Liver (tissue), 9 donors: ENCODE measurements around the gene ATAD5. TPM values are rescaled to one million over a fixed set of nuclear protein-coding genes. Genes with fewer than 3 reads are reported as not detected.

ENCODE experiments used
- DNase-seq: peaks from one replicate; pipeline ENCODE4 v3.0.0-alpha.2; 2017; ENCODE audit warnings: low spot score
- H3K27ac ChIP-seq, 2 donors: one replicate each; pipeline ENCODE4 v1.7.0; 2013; ENCODE audit warnings: inconsistent platforms in 2 of 2, low read length in 2 of 2, control low read depth in 1 of 2, low read depth in 1 of 2, mild to moderate bottlenecking in 1 of 2
- H3K27me3 ChIP-seq, 4 donors: one replicate each; pipeline versions ENCODE4 v1.6.1 to v1.7.0; 2013; ENCODE audit warnings: low read length in 3 of 4, inconsistent platforms in 1 of 4, mild to moderate bottlenecking in 1 of 4, moderate library complexity in 1 of 4; ENCODE audit not compliant: control insufficient read depth in 4 of 4, insufficient read depth in 4 of 4
- H3K36me3 ChIP-seq, 4 donors: one replicate each; pipeline versions ENCODE4 v1.6.1 to v1.7.0; 2013; ENCODE audit warnings: low read length in 3 of 4, mild to moderate bottlenecking in 3 of 4, low read depth in 1 of 4, moderate library complexity in 1 of 4; ENCODE audit not compliant: control insufficient read depth in 4 of 4, insufficient read depth in 3 of 4
- H3K4me1 ChIP-seq, 4 donors: one replicate each; pipeline versions ENCODE4 v1.6.1 to v1.7.0; 2013; ENCODE audit warnings: low read length in 3 of 4, mild to moderate bottlenecking in 3 of 4, moderate library complexity in 1 of 4; ENCODE audit not compliant: control insufficient read depth in 4 of 4, insufficient read depth in 4 of 4
- H3K4me3 ChIP-seq, 3 donors: one replicate each; pipeline versions ENCODE4 v1.6.1 to v1.7.0; 2013; ENCODE audit warnings: low read length in 3 of 3, control low read depth in 1 of 3, low read depth in 1 of 3, mild to moderate bottlenecking in 1 of 3
- H3K9ac ChIP-seq, 2 donors: one replicate each; pipeline ENCODE4 v1.7.0; 2013; ENCODE audit warnings: low read length in 2 of 2, mild to moderate bottlenecking in 2 of 2, moderate library complexity in 2 of 2, control low read depth in 1 of 2, low read depth in 1 of 2
- H3K9me3 ChIP-seq, 4 donors: one replicate each; pipeline versions ENCODE4 v1.6.1 to v1.7.0; 2013; ENCODE audit warnings: low read length in 3 of 4; ENCODE audit not compliant: control insufficient read depth in 4 of 4
- EGR1 ChIP-seq, 2 donors: IDR thresholded peaks; 2 replicates each; pipeline ENCODE4 v1.6.1; 2016 to 2018; ENCODE audit warnings: antibody characterized with exemption in 2 of 2, low read depth in 2 of 2
- FOXA2 ChIP-seq: IDR thresholded peaks from 2 replicates; pipeline ENCODE4 v1.6.1; 2016; ENCODE audit warnings: antibody characterized with exemption
- GABPA ChIP-seq, 2 donors: IDR thresholded peaks in 1 of 2; conservative IDR thresholded peaks in 1 of 2; 2 replicates each; pipeline ENCODE4 v1.6.1; 2016; ENCODE audit warnings: antibody characterized with exemption in 2 of 2, mild to moderate bottlenecking in 1 of 2, moderate library complexity in 1 of 2
- HNF4A ChIP-seq, 2 donors: conservative IDR thresholded peaks; 2 replicates each; pipeline ENCODE4 v1.6.1; 2016; ENCODE audit warnings: antibody characterized with exemption in 2 of 2, mild to moderate bottlenecking in 2 of 2
- HNF4G ChIP-seq: IDR thresholded peaks from 2 replicates; pipeline ENCODE4 v1.6.1; 2016; ENCODE audit warnings: antibody characterized with exemption
- MAX ChIP-seq: IDR thresholded peaks from 2 replicates; pipeline ENCODE4 v1.6.1; 2016; ENCODE audit warnings: antibody characterized with exemption
- NR2F2 ChIP-seq: IDR thresholded peaks from 2 replicates; pipeline ENCODE4 v1.6.1; 2016; ENCODE audit warnings: antibody characterized with exemption
- RAD21 ChIP-seq, 2 donors: IDR thresholded peaks; 2 replicates each; pipeline ENCODE4 v1.6.1; 2016; ENCODE audit warnings: antibody characterized with exemption in 2 of 2, mild to moderate bottlenecking in 2 of 2
- REST ChIP-seq: IDR thresholded peaks from 2 replicates; pipeline ENCODE4 v1.6.1; 2016; ENCODE audit warnings: antibody characterized with exemption, mild to moderate bottlenecking
- SP1 ChIP-seq: IDR thresholded peaks from 2 replicates; pipeline ENCODE4 v1.6.1; 2018; ENCODE audit warnings: antibody characterized with exemption, mild to moderate bottlenecking
- TAF1 ChIP-seq: conservative IDR thresholded peaks from 2 replicates; pipeline ENCODE4 v1.6.1; 2016; ENCODE audit warnings: antibody characterized with exemption, mild to moderate bottlenecking
- WGBS: extraction: QIAGEN DNeasy Blood & Tissue Kit; methylation state at CpG from one replicate; pipeline ENCODE4 v1.1.7; 2013; 5-methylcytosine and 5-hydroxymethylcytosine counted together
- polyA plus RNA-seq, 2 donors: library from polyadenylated mRNA; stranded (reverse) in 1 of 2; unstranded in 1 of 2; fragments of 200-250 nt in 1 of 2; fragments of >200 nt in 1 of 2; fragmentation: Nextera tagmentation in 1 of 2; extraction: Ambion mirVana in 1 of 2; gene quantifications; one replicate each; pipeline versions ENCODE4 v1.2.1 to v1.2.3, GENCODE V29; 2013 to 2015
- total RNA-seq, 2 donors: library from RNA; depleted of rRNA; stranded (reverse); fragments of >200 nt; gene quantifications; one replicate each; pipeline ENCODE4 v1.2.3, GENCODE V29; 2014
- TF ChIP-seq, protein P1 (sequence below): IDR thresholded peaks from 2 replicates; pipeline ENCODE4 v1.6.1; 2016; ENCODE audit warnings: antibody characterized with exemption
- TF ChIP-seq, protein P2 (sequence below): IDR thresholded peaks from 2 replicates; pipeline ENCODE4 v1.6.1; 2016; ENCODE audit warnings: antibody characterized with exemption
- donor health status: healthy.
- donor health status: healthy.
- donor health status: healthy.
- donor health status: healthy.
- donor health status: healthy.

ATAD5 gene
- total and polyA plus RNA-seq, 4 donors: 0.15 to 10.6 (median 0.52) TPM

- no peak for TF ChIP-seq HNF4A (conservative IDR thresholded peaks at IDR 0.05)
- TF ChIP-seq TAF1: no peak
Measured at GRCh38 chr17:30816165-30816564, 15.6 kb upstream of the ATAD5 start (continued).

DNA sequence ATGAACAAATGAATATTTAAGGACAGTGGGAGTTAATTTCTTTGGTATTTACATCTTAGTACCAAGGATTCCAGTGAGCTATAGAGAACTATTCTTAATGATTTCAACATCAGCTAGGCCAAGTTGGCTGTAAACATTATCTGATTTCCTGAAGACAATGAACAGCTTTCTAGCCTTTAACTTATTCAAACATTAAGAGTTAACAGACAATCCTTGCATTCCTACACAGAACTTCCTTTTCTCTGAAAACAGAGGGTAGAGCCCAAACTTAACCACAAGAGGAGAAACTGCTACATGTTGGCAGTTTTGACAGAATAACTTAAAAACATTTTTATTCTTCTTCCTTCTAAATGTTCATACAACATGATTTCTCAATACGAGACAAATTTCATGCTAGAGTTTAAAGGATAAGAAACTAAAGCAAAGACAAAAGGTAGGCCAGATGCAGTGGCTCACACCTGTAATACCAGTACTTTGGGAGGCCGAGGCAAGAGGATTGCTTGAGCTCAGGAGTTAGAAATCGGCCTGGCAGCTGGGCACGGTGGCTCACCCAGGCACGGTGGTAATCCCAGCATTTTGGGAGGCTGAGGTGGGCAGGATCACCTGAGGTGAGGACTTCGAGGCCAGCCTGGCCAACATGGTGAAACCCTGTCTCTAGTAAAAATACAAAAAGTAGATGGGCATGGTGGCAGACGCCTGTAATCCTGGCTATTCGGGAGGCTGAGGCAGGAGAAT, 11.6 kb upstream of the ATAD5 start:
- Histone ChIP-seq H3K27me3 (no peaks in the 10 kb centered on the region), H3K36me3 (peaks cover 0 to 2% (median under 1%) of the 10 kb centered on the region in 4 donors), H3K4me1 (peaks cover 0 to 12% (median 6%) of the 10 kb centered on the region in 4 donors), H3K9ac (no peak overlapping the region), H3K4me3 (no peak overlapping the region), H3K27ac (no peak overlapping the region), H3K9me3 (no peaks in the 10 kb centered on the region)
- 88% methylated on average over 8 of the region's 8 CpGs for WGBS
- TF ChIP-seq RAD21 (IDR thresholded peaks at IDR 0.05) (no peak), HNF4G (no peak), REST (no peak), EGR1 (IDR thresholded peaks at IDR 0.05; ENCODE audit: low read depth in 2 of 2) (no peak), MAX (no peak), HNF4A (conservative IDR thresholded peaks at IDR 0.05) (no peak), TAF1 (no peak), SP1 (no peak), GABPA (IDR thresholded peaks at IDR 0.05 in 1 of 2, conservative IDR thresholded peaks at IDR 0.05 in 1 of 2) (no peak), NR2F2 (no peak), FOXA2 (no peak)
- TF ChIP-seq, protein P1, sequence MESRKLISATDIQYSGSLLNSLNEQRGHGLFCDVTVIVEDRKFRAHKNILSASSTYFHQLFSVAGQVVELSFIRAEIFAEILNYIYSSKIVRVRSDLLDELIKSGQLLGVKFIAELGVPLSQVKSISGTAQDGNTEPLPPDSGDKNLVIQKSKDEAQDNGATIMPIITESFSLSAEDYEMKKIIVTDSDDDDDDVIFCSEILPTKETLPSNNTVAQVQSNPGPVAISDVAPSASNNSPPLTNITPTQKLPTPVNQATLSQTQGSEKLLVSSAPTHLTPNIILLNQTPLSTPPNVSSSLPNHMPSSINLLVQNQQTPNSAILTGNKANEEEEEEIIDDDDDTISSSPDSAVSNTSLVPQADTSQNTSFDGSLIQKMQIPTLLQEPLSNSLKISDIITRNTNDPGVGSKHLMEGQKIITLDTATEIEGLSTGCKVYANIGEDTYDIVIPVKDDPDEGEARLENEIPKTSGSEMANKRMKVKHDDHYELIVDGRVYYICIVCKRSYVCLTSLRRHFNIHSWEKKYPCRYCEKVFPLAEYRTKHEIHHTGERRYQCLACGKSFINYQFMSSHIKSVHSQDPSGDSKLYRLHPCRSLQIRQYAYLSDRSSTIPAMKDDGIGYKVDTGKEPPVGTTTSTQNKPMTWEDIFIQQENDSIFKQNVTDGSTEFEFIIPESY: no peak
- TF ChIP-seq, protein P2, sequence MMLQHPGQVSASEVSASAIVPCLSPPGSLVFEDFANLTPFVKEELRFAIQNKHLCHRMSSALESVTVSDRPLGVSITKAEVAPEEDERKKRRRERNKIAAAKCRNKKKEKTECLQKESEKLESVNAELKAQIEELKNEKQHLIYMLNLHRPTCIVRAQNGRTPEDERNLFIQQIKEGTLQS: no peak
- no peak for DNase-seq
